NCI-H2227 treated with DMSO at 0.1 percent for 48 hours (cell line): ENCODE results near the gene ZNF653.
A peak's percentile ranks its signal among the peaks of the same experiment; 100 is the strongest.
"Not testable (repeated sequence)": the region's sequence is repeated elsewhere in the genome, so short reads cannot be mapped to it uniquely, and the experiment has no call there.

Source experiments
- DNase-seq: peaks from one replicate; lab custom pipeline; 2025; lab: John Stamatoyannopoulos, UW

The ZNF653 gene

DNA sequence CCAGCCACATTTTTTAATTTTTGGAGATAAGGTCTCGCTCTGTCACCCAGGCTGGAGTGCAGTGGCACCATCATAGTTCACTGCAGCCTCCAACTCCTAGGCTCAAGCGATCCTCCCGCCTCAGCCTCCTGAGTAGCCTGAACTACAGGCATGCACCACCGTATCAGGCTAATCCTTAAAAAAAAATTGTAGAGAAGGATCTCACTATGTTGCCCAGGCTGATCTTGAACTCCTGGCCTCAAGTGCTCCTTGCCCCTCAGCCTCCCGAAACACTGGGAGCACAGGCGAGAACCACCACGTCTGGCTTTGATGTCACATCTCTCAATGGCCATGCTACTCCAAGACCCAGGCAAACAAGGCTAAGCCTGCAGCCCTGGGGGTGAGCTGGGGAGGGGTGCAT, 49.0 kb downstream of the ZNF653 start:
- DNase-seq: no peak

DNA sequence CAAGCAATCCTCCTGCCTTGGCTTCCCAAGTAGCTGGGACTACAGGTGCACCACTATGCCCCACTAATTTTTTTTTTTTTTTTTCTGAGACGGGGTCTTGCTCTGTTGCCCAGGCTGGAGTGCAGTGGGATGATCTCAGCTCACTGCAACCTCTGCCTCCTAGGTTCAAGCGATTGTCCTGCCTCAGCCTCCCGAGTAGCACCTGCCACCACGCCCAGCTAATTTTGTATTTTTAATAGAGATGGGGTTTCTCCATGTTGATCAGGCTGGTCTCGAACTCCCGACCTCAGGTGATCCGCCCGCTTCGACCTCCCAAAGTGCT, 50.4 kb downstream of the ZNF653 start:
- not testable (repeated sequence) for DNase-seq

DNA sequence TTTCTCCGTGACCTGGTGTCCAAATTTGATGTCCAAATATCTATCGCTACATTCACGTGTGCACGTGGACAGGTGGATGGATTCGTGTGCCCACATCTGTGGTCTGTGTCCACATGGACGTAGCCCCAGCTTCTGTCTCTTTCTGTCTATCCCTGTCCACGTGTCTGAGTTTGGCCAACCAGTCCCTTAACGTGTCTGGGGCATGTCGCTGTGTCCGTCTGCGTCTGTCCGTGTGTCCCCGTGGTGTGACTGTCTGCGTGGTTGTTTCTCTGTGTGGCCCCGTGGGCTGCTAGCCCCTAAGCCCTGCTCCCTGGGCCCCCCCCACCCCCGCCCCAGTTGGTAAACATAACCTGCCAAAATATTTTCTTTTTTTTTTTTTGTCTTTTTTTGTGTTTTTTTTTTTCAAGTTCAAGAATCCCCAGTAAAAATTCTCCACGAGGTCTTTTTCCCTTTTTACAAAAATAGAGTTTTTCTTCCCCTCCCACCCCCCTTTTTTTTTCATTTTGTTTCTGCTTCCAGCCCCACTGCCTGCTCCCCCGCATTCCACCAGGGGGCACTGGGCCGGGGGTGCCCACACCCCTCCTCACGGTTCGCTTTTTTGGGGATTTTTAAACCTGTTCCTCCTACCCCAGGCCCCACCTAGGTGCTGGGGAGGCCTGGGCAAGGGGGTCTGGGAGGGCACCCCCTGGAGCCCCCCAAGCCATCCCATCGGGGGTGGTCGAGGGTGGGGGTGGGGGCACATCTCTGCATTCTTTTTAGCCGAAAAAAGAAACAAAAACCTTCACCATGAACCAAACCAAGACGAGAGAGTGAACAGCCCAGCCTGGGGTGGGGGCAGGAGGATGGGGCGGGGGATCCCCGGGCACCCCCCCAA, 51.9 kb downstream of the ZNF653 start:
- DNase-seq: no peak

DNA sequence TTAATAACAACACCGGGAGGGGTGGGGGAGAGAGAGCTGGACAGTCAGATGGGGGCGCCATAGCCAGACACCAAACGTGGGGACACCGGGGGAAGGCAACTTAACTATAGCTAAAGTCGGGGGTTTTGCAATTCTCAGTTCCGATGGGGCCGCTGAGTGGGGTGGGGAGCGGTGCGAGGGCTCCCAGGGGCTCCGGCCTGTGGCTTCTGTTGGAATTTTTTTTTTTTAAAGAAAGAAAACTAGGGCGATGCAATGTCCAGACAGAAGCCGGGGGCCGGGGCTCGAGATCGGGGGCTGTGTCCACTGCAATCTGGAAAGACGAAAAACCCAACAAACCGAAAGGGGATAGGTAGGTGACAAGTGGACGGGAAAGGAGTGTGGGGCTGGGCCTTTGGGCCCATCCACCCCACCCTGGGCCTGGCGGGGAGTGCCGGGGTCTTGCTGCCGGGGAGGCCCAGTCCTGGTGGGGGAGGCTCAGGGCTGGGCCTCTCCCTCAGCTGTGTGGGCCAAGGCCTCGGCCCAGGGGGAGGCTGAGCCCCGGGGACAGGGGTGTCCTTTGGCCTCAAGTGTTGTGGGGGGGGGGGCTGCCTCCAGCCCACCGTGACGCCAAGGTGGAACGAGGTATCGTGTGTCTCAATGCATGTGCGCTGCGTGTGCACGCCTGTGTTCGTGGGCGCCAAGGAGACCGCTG, 52.9 kb downstream of the ZNF653 start:
- DNase-seq: no peak

DNA sequence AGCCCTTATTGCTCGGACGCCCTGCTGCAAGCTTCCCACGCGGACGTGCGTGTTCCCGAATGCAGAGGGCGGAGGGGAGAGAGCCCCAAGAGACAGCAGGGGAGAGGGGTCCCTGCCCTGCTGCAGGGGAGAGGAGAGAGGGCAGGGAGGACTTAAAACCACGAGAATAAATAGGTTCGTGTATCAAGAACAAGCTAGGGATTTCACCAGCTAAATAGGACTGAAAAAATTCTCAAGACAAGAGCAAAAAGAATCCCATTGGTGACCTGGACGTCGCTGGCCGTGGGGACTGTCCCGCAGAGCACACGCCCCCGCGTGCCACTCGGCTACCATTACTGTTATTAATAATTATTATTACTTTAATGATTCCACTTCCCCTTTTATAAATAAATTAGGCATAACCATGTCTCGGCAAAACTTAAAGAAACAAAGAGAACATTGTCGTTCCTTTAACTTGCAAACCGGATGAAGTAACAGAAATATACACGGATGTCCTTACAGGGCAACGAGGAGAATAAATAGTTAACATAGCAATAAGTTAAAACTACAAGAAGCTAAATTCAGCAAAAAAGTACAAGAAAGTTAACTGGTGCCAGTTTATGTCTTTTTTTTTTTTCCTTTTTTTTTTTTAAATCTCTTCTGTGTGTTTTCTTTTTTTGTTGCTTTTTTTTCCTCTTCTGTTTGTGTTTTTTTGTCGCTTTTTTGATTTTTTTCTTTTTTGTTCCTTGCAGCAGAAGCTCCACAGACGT, 53.6 kb downstream of the ZNF653 start:
- DNase-seq: no peak

DNA sequence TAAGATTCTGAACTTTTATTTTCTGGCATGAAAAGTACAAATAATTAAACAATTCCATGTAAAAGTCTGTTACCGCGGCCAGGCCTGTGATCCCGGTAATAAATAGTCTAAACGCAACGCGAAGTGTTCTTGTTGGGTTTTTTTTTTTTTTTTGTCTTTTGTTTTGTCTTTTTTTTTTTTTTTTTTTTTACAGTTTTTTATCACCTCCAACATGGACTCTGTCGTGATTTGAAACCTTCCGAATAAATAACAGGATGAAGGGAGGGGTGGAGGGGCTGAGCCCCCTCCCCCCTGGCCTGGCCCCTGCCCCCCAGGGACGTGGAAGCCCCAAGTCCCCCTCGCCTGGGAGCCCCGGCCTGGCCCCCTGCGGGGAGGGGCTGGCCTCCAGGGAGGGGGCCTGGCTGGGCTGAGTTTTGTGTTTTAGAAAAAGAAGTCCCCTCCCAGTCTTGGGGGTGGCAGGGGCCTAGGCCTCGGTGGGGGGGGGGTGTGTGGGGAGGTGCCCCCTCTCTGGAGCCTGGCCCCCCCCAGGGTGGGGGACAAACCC, 54.2 kb downstream of the ZNF653 start:
- DNase-seq: no peak

DNA sequence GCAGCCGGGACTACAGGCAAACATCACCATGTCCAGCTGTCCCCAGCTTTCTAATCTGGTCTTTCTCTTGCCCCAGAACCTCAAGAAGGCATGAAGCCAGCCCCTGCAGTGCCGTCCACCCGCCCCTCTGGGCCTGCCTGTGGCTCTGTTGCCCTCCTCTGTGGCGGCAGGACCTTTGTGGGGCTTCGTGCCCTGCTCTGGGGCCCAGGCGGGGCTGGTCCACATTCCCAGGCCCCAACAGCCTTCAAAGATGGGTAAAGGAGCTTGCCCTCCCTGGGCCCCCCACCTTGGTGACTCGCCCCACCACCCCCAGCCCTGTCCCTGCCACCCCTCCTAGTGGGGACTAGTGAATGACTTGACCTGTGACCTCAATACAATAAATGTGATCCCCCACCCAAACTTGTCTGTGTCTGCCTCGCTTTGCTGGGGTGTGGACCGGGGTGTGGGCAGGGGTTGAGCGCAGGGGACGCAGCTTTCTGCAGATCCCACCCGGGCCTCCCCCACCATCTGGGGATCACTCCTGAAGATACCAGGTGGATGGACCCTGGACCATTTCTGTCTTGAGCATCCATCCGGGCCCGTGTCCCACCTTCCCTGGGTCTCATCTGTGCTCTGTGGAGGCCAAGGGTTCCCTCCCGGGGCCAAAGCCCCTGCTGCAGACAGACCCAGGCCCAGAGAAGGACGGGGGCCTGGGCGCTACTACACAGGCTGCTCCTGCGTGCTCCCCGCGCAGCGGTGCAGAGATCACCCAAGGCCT, 54.9 kb downstream of the ZNF653 start:
- no peak for DNase-seq

DNA sequence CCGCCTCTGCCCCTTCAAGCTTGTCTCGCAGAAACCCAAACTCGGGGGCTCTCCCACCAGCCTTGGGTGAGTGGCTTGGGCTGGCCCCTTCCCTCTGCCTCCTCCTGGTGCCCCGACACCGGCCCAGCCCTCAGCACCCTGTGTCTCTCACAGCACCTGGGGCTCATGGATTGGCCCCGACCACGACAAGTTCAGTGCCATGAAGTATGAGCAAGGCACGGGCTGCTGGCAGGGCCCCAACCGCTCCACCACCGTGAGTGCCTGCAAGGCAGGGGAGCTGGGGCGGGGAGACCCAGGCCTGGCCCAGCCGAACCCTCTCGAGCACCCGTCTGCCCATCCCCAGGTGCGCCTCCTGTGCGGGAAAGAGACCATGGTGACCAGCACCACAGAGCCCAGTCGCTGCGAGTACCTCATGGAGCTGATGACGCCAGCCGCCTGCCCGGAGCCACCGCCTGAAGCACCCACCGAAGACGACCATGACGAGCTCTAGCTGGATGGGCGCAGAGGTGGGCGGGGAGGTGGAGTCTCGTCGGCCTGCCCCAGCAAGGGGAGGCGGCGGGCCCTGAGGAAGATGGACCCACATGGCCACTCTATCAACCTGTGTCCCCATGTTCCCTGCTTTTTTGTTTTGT, 56.6 kb downstream of the ZNF653 start:
- no peak for DNase-seq

DNA sequence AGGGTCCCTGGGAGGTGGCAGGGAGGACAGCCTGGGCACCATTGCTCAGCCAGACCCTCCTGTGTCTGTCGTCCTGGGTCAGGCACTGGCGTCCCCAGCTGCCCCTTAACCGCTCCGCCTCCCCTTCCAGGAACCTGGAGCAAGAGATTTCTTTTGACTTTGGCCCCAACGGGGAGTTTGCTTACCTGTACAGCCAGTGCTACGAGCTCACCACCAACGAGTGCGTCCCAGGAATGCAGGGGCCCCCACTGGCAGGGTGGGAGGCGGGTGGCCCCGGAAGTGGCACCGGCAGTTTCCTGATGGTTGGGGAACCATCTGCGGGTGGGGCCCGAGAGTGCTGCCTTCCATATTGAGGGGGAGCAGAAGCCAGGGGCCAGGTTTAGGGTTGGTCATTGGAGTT, 57.2 kb downstream of the ZNF653 start:
- no peak for DNase-seq

DNA sequence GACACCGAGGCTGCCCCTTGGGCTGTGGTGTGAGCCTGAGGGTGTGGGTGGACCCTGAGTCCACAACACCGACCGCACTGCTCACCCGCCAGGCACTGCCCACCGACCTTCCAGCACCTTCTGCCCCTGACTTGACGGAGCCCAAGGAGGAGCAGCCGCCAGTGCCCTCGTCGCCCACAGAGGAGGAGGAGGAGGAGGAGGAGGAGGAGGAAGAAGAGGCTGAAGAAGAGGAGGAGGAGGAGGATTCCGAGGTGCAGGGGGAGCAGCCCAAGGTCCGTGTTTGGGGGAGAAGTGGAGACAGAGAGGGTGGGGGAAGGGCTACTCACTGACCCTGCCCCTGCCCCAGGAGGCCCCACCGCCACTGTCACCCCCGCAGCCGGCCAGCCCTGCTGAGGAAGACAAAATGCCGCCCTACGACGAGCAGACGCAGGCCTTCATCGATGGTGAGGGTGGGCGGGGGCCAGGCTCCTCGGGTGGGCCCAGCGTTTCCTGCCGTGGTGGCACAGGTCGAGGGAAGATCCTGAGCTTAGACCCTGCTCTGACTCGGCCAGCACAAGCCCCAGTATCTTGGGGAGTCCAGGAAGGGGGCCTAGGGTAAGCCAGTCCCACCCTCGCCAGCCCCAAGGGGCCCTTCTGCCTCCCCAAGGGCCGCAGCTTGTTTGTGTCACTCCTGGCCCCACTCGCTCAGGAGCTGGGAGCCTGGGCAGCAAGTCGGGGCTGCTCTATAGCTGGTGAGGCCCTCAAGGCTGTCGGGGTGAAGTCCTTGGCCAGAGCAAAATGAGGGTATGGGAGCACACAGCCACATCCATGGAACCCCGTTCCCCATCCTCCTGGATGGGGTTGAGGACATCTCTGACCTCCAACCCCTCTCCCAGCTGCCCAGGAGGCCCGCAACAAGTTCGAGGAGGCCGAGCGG, 58.0 kb downstream of the ZNF653 start:
- DNase-seq: no peak

DNA sequence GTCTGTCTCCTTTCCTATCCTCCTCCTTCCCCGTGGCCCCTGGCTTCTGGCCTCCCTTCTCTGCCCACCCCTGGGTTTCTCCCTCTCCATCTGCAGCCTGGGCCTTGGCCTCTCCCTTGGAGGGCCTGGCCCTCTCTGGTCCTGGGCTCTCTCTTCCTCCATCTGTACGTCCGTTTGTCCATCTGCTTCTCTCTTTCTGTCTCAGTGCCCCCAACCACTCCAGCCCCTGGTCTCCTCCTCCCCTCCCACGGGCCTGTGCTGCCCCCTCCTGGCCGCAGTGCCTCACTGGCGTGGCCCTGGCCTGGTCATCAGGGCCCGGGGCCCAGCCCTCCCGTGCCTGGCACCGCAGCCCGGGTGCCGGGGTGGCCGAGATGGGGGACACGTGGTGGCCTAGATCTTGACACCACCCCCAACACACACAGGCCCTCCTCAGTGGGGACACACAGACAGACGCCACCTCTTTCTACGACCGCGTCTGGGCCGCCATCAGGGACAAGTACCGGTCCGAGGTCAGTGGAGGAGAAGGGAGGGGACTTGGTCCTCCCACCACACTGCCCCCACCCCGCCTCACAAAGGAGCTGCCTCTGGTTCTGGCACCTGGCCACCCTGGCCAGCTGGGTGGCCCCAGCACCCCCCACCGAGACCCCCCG, 58.9 kb downstream of the ZNF653 start:
- no peak for DNase-seq

DNA sequence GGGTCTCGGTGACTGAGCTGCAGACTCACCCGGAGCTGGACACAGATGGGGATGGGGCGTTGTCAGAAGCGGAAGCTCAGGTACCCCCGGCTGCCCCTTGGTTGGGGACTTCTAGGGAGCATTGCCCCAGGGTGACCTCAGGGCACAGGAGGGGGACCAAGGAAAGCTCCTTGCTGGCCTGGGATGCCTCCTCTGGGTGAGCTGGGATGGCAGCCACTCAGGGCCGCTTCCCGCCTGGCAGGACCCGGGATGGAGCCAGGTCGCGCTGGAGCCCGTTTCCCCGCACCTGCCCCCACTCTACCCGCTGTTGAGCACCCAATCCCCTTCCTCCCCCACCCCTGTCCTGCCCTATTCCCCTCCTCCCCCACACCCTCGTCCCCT, 59.4 kb downstream of the ZNF653 start:
- no peak for DNase-seq

DNA sequence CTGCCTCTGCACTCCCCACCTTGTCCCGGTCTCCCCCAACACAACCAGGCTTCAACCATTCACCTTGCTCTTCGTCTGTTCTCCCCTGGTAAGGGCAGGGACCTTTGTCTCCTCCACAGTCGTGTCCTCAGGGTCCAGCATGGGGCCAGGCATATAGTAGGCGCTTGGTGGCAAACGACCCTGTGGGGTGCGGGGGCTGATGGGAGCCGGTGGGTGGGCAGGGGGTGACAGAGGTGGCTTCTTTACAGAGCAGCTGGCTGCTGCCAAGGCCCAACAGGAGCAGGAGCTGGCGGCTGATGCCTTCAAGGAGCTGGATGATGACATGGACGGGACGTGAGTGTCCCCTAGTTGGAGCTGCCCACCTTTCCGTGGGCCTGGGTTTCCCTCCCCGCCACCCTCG, 60.5 kb downstream of the ZNF653 start:
- no peak for DNase-seq

DNA sequence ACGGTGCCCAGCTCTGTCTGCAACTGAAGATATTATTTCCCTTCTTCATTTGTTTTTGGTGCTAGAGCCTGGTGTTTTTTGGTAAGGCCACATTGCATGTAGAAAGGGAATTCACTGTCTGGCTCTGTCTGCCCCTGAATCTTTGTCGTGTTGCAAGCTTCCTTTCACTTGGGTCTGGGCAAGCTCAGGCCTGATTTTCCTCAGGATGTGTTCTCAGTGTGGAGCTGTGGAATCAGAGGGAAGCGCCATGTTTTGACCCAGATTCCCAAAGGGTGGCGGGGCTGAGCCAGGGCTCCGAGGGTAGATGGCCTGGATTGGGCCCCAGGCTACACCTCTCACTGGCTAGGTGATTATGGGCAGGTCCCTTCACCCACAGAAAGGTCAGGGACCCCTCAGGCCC, 61.6 kb downstream of the ZNF653 start:
- DNase-seq: no peak

DNA sequence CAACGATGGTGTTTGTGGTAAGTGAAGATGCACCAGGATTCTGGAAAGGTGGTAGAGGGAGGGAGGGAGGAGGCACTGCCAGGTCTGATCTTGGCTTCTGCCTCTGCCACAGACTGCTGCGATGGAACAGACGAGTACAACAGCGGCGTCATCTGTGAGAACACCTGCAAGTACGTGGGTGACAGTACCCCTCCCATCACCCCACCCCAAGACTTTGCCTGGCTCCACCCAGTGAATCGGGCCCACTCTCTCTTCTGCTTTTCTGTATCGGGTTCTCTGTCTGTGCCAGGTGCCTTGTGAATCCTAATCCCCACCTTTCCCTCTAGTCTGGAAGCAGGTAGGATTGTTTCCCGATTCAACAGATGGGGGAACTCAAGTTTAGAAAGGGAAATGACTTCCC, 67.7 kb downstream of the ZNF653 start:
- DNase-seq: no peak

DNA sequence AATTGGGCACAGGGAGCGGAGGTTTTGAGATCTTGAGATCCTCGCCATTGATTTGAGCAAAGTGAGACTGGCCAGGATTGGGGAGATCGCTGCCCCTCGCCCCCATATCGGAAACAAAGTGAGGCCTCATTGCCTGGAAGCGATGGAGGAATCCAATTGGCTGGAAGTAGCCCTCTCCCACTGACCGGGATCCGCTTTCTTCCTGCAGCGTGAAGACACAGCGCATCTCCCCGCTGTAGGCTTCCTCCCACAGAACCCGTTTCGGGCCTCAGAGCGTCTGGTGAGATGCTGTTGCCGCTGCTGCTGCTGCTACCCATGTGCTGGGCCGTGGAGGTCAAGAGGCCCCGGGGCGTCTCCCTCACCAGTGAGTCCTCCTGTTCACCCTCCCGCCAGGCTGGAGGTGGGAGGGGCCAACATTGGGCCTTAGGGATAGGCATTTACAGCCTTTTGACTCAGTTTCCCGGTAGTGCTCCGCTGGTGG, 69.8 kb downstream of the ZNF653 start:
- no peak for DNase-seq

DNA sequence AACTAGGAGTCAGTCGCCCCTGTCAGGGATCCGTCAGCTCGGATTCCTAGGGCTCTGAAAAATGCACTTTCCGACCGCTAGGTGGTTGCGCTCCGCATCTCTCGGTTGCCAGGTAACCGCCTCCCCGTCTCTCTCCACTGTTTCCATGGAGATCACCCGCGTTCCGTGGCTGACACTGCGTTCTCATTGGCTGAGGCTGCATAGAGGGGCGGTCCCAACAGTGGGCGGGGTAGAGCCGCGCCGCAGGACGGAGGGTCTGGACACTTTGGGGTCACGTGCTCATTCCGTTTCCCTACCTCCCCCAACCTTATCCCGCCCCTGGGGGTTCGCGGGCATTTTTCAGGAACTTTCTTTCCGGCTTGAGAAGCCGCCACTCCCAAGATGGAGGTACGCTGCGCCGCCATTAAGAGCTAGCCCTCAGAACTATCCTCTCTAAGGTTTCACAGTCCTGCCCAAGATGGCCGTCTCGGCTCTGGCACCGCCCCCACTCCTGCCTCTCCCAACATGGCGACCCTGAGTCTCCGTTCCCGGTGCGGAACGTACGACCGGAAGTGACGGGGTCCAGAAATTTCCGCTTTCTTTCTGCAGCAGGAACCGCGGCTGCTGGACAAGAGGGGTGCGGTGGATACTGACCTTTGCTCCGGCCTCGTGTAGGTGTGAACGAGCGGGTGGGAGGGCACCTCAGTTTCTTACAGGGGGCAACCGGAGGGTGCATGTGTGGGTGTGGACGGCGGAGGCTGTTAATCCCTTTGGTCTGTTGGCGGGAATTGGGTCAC, 70.4 kb downstream of the ZNF653 start, which contains the start of the genes ODAD3 and PRKCSH:
TSS of gene ODAD3 (minus strand) at position 65 of the 776 bp plus-strand sequence. CDS start 105 bp downstream, outside the sequence.
TSS of gene PRKCSH (plus strand) at position 579 of the 776 bp plus-strand sequence. CDS start 483 bp downstream, outside the sequence.
- DNase-seq: peak; percentile 96

DNA sequence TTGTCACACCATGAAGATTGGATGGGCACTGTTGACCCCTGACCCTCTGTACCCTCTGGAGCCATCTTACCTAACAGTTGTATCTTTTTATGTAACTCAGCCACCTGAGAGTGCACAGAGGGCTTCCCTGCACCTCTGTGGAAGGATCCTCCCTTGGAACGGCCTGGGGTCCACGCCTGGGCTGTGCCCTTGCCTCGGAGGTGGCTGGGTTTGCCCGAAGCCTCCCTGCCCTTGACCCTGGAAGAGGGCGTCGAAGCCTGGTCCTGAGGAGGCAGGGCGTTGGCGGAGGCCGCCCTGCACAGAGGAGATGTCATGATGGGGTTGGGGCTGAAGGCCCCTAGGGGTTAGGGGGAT, 71.0 kb downstream of the ZNF653 start:
- no peak for DNase-seq

DNA sequence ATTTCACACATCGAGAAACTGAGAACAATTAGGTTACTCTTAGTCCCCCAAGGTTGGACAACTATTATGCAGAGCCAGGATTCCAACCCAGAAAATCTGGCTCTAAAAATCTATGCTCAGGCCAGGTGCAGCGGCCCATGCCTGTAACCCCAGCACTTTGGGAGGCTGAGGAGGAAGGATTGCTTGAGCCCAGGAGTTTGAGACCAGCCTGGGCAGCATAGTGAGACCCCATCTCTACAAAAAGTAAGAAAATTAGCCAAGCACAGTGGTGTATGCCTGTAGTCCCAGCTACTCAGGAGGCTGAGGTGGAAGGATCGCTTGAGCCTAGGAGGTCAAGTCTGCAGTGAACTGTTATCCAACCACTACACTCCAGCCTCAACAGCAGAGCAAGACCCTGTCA, 72.1 kb downstream of the ZNF653 start:
- DNase-seq: not testable (repeated sequence)
